Measurements from ENCODE around the gene C12orf42.

C12orf42 gene

DNA sequence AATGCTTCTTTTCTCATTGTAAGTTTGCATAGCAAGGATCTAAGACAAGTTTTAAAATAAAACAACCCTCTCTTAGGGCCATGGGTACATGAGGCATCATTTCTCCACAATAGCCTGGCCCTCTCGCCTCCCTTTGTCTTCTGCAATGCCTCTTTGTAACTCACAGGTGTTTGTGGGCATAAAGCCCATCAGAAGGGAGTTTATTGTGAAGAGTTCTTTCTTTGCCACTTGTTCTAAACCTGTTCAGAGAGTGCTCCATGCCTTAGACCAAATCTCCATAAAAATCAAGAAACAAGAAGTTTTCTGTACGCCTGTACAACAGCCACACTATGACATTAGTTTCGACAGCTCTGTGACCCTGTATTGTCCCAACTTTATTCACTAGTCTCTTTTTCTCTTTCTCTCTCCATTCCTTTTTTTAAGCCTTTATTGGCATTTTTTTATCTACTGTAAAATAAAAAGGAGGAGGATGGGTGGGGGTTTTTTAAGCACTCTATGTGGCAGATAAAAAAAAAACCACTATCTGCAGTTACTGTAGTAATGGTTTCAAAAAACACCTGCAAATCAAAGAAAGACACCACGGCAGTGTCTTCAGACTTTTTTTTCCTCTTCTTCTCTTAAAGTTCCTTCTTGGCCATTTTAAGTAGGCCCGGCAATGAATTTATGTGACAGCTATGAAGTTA, 1.6 kb downstream of the C12orf42 start:
- Histone ChIP-seq H3K4me3 (ENCODE audit: low read depth, low read length) (no peak overlapping the region), H3K4me2 (ENCODE audit: low read length) (no peak overlapping the region), H3K4me1 (no peaks in the 10 kb centered on the region), H3K9ac (no peak overlapping the region), H3K9me3 (ENCODE audit: control insufficient read depth, low read length) (no peaks in the 10 kb centered on the region), H3K27ac (no peak overlapping the region), H2AFZ (no peak overlapping the region), H3K36me3 (ENCODE audit: control insufficient read depth, insufficient read depth, low read length) (no peaks in the 10 kb centered on the region), H3K27me3 (ENCODE audit: control insufficient read depth, insufficient read depth, low read length) (no peaks in the 10 kb centered on the region), H3K79me2 (no peaks in the 10 kb centered on the region)
- TF ChIP-seq CTCF (IDR thresholded peaks at IDR 0.05) = no peak

- Histone ChIP-seq H3K27me3 (ENCODE audit: control insufficient read depth, insufficient read depth, low read length) (no peaks in the 10 kb centered on the region), H3K27ac (no peak overlapping the region), H2AFZ (no peak overlapping the region), H3K79me2 (no peaks in the 10 kb centered on the region), H3K9ac (no peak overlapping the region), H3K4me1 (no peaks in the 10 kb centered on the region), H3K9me3 (ENCODE audit: control insufficient read depth, low read length) (no peaks in the 10 kb centered on the region), H3K4me3 (ENCODE audit: low read depth, low read length) (no peak overlapping the region), H3K4me2 (ENCODE audit: low read length) (no peak overlapping the region), H3K36me3 (ENCODE audit: control insufficient read depth, insufficient read depth, low read length) (no peaks in the 10 kb centered on the region)
- TF ChIP-seq CTCF (IDR thresholded peaks at IDR 0.05) = no peak
Observed at GRCh38 chr12:103493199-103493598, 2.6 kb downstream of the C12orf42 start.

GRCh38 chr12:103482365-103482764, 13.4 kb downstream of the C12orf42 start:
- Histone ChIP-seq H3K4me2 (ENCODE audit: low read length) (no peak overlapping the region), H3K9ac (no peak overlapping the region), H3K9me3 (ENCODE audit: control insufficient read depth, low read length) (peaks cover 6% of the 10 kb centered on the region), H3K27ac (no peak overlapping the region), H3K36me3 (ENCODE audit: control insufficient read depth, insufficient read depth, low read length) (no peaks in the 10 kb centered on the region), H3K4me3 (ENCODE audit: low read depth, low read length) (no peak overlapping the region), H3K4me1 (no peaks in the 10 kb centered on the region), H3K27me3 (ENCODE audit: control insufficient read depth, insufficient read depth, low read length) (no peaks in the 10 kb centered on the region), H3K79me2 (no peaks in the 10 kb centered on the region), H2AFZ (no peak overlapping the region)
- no peak for TF ChIP-seq CTCF (IDR thresholded peaks at IDR 0.05)

DNA sequence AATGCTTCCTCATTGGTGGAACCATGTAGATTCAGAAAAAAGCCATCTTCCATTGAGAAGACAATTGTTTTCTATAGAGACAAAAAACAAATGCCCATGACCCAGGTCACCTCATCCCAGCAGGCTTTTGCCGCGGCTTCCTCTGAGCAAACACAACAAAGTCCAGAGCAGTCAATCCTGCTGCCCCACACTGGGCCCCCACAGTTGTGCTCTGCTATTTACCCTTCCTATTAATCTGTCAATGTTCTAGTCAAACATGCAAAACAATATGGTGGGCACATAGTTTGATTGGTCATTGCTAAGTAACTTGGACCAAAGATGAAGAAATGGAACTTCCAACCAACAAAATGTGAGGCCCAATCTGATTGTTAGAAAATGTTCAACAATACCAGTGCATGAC, 20.7 kb downstream of the C12orf42 start:
- no peaks in the 10 kb centered on the region for H3K27me3 ChIP-seq (ENCODE audit: control insufficient read depth, insufficient read depth, low read length)
- H3K9ac ChIP-seq = no peak overlapping the region
- no peaks in the 10 kb centered on the region for H3K4me1 ChIP-seq
- no peaks in the 10 kb centered on the region for H3K36me3 ChIP-seq (ENCODE audit: control insufficient read depth, insufficient read depth, low read length)
- H3K4me2 ChIP-seq (ENCODE audit: low read length) = no peak overlapping the region
- no peaks in the 10 kb centered on the region for H3K79me2 ChIP-seq
- no peak overlapping the region for H3K27ac ChIP-seq
- TF ChIP-seq CTCF (IDR thresholded peaks at IDR 0.05) = no peak
- no peak overlapping the region for H2AFZ ChIP-seq
- no peak overlapping the region for H3K4me3 ChIP-seq (ENCODE audit: low read depth, low read length)
- peaks cover 10% of the 10 kb centered on the region for H3K9me3 ChIP-seq (ENCODE audit: control insufficient read depth, low read length)

DNA sequence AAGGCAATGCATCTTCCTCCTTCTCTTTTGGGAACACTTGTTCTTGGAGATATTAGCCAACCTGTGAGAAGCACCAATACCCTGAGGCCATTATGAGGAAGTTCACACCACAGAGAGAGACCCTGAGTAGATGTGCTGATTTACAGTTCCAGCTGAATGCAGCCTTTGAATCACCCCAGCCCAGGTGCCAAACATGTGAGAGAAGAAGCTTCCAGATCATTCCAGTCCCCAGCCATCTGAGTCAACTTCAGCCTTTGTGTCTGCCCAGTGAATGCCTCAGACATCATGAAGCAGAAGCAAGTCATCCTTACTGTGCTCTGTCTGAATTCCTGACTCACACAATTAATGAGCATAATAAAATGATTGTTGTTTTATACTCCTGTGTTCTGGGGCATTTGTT, 25.1 kb downstream of the C12orf42 start:
- no peaks in the 10 kb centered on the region for H3K36me3 ChIP-seq (ENCODE audit: control insufficient read depth, insufficient read depth, low read length)
- H3K79me2 ChIP-seq = no peaks in the 10 kb centered on the region
- no peak overlapping the region for H2AFZ ChIP-seq
- H3K27me3 ChIP-seq (ENCODE audit: control insufficient read depth, insufficient read depth, low read length) = no peaks in the 10 kb centered on the region
- no peak for TF ChIP-seq CTCF (IDR thresholded peaks at IDR 0.05)
- H3K4me2 ChIP-seq (ENCODE audit: low read length) = no peak overlapping the region
- H3K4me1 ChIP-seq = no peaks in the 10 kb centered on the region
- no peak overlapping the region for H3K4me3 ChIP-seq (ENCODE audit: low read depth, low read length)
- no peaks in the 10 kb centered on the region for H3K9me3 ChIP-seq (ENCODE audit: control insufficient read depth, low read length)
- H3K27ac ChIP-seq = no peak overlapping the region
- H3K9ac ChIP-seq = no peak overlapping the region

All from parathyroid adenoma (tissue), 2 donors.